GM19351 (cell line): Measurements from ENCODE around the gene GSTO1.

Source experiments
- ATAC-seq: cut with Tn5 transposase; IDR thresholded peaks from one replicate; pipeline ENCODE4 v1.9.1; 2021; ENCODE audit warnings: mild to moderate bottlenecking, moderate library complexity; ENCODE audit not compliant: unreplicated experiment

The GSTO1 gene

DNA sequence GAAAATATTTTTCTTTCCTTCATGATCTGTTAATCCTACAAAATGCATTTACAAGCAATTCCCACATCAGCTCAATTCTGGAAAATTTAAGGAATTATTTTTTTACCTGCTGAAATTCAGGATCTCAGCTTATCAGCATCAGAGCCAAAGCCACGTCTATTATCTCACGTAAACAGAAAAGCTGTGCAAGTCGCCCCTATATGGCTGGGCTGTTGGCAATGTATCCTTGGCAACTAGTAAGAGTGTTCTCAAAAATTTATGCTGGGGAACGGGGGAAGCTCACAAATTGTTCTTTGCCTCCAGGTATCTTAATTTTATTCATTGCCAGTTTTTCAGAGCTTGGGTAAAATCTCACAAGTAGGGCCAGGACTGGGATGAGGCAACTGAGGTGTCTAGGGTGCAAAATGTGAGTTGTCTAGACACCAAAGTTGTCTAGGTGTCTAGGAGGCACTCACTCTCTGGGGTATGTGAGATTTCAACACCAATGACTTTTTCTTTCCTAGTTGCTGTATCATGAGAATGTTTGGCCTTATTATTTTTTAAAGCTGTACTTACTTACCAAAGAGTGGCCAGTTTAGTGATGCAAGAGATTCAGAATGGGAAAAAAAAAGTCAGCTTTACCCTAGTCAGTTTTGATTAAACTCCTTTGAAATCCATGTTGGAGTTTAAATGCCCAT, 19.3 kb downstream of the GSTO1 start:
- no peak for ATAC-seq

DNA sequence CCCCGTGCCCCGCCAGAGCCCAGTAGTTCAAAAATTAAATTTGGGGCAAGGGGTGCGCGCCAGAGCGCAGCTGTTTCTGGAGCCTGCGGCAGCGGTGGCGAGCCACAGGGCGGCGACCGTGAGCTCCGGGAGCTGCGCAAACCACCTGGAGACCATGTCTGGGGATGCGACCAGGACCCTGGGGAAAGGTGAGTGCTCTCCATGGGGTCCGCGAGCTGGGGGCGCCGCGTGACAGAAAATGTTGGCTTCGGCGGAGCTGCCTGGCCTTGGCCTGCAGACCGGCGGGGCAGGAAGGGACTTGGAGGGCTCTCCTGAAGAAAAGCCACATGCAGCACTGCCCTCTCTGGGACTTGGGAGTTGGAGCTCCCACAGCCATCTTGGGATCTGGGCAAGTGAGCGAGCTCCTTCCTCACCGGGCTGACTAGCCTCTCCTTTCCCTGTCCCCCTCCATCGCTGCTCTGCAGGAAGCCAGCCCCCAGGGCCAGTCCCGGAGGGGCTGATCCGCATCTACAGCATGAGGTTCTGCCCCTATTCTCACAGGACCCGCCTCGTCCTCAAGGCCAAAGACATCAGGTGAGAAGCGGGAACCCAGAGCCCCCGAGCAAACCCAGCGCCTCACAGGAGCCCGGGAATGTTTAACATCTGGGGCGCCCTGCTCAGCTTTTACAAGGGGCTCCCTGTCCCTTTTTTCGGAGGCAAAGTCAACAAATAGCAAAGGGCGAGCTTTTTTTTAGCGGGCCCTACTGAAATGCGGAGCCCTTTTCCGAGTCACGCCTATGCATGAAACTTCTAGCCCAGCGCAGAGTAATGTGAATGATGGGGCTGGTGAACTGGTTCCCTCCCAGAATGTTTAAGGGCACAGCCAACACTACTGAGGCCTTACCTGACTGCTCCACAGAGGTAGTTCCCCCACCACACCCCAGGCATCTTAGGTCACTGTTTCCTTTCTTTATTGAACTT, 20.4 kb downstream of the GSTO1 start:
- ATAC-seq: peak; percentile 87

DNA sequence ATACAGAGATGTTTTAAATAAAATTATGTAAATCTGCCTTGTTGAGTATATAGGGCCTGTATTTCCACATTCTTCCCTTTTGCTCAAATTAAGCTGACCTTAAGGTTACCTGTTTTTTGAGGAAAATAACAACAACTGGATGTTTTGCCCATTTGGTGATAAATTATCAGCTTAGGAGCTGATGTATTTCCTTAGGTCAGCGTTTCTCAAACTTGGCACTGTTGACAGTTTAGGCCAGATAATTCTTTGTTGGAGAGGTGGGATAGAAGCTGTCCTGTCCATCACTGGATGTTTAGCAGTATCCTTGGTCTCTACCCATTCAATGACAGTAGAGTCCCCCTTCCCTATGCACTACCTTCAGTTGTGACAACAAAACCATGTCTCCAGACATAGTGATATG, 21.5 kb downstream of the GSTO1 start:
- ATAC-seq: no peak

DNA sequence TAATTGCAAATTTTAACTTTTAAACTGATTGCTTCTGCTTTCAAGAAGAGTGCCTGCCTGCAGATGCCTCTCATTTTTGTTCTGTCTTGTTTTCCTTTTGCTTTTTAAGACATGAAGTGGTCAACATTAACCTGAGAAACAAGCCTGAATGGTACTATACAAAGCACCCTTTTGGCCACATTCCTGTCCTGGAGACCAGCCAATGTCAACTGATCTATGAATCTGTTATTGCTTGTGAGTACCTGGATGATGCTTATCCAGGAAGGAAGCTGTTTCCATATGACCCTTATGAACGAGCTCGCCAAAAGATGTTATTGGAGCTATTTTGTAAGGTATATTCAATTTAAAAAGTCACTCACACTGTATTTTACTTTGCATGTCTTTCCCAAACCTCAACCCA, 23.1 kb downstream of the GSTO1 start:
- ATAC-seq: no peak

DNA sequence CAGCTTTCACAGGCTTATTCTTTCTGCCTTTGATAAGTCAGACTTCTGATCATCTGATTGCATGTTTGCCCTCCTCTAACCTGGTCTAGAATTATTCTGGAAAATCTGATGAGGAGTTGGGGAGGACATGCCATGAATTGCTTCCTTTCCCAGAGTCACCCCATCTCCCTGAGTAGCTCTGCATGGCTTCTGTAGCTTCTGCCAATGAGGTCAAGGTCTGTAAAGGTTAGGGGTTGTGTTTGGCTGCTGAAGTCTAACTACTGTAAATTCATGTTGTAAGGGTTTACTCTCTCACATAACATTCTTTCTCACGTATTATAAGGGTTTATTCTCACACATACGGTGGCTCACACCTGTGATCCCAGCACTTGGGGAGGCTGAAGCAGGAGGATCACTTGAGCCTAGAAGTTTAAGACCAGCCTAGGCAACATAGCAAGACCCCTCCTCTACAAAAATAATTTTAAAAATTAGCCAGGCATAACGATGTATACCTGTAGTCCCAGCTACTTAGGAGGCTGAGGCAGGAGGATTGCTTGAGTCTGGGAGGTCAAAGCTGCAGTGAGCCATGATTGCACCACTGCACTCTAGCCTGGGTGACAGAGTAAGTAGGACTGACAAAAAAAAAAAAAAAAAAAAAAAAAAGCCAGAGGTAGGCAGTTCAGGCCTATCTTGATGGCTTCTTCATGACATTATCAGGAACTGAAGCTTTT, 25.0 kb downstream of the GSTO1 start:
- ATAC-seq: no peak

DNA sequence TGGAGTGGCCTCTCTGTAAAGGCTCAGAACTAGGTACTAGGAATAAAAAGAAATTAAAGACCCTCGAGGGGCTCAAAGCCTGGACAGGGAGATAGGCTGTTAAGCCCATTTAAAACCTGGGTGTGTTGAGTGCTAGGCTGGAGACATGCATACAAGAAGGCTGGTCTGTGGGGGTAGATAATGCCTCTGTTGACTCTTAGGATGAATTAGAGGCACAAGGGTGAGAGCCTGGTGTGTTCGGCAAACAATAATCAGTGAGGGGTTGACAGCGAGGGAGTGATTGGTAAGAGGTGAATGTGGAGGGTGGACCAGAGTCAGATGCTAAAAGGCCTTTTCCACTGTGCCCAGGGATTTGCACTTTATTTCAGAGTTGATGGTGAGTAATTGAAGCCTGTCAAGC, 27.0 kb downstream of the GSTO1 start:
- no peak for ATAC-seq

DNA sequence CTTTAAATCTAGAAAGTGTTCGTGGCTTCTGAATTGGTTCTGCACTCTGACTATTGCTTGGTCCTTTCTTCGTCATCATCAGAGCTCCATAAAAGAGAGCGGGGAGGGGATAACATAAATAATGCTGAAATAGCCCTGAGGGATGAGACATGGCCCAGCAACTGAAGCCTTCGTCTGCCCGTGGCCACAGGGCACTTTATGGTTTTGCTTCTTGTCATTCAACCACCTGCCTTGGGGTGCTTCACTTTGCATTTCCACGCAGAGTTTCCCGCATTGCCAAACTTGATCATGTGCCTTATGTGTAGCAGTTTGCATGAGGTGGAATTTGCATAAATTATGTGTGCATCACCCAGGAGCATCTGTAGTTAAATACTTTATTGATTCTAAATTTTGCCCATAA, 30.2 kb downstream of the GSTO1 start:
- no peak for ATAC-seq

DNA sequence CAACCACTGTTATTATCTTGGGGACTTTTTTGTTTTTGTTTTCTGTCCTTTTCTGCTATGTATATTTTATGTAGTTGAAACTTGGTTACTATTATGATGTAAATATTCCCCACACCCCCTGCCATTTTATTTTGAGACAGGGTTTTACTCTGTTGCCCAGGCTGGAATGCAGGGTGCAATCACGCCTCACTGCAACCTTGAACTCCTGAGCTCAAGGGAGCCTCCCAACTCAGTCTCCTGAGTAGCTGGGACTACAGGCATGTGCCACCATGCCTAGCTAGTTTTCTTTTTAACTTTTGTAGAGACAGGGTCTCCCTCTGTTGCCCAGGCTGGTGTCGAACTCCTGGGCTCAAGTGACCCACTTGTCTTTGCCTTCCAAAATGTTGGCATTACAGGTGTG, 32.2 kb downstream of the GSTO1 start:
- no peak for ATAC-seq

DNA sequence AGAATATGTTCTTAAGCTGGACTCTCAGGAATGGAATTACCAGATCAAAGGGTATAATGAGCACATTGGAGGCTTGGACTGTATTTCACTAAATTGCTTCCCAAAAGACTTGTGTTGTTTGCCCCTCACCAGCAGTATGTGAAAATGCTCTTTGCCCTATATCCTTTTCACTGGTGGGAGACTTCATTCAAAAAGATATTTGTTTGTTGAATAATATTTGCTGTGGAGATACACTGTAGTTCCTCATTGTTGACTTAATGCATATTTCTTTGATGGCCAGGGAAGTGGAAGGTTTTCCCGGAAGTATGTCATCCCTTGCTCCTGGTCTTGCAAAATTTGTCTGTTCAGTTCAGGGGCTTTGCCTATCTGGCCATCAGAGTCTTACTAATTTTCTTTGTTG, 33.7 kb downstream of the GSTO1 start:
- no peak for ATAC-seq

DNA sequence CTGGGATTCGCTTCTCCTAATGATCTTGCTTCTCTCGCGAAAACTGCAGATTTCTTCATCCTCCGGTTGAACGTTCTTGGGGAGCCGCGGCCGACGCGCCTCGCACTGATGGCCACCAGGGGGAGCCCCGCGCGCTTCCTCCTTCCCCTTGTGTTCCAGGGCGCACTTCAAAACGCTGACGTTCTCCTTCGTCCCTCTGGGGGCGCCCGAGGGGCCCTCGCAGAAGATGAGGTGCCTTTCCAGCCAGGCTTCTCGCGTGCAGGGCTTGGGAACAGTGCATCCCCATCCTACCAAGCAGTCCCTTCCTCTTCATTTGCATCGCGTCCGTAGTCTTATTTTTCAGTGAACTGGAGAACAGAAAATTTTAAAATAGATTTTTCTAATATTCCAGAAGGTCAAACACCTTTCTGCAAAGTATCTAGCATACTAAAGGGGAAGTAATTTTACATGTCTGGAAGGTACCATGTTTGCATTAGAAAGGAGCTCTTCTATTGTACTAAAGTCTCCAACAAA, 36.8 kb downstream of the GSTO1 start:
- ATAC-seq: peak; percentile 99

DNA sequence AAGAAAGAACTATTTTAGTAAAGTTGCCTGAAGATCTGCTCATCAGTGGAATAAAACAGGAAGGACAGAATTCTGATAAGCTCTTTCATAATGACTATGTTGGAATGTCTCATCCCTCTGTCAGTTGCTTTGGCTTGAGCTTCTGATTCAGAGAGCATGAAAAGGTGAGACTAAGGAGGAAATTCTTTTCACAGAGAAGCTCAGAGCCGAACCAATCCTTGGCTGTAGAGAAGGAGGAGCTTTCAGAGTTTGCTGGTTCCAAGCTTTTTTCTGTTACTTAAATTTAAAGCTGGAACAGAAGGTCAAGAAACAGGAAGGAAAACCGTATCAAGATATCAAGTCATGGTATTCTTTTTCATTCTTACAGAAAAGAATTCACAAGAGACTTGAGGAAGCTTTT, 38.3 kb downstream of the GSTO1 start:
- no peak for ATAC-seq

DNA sequence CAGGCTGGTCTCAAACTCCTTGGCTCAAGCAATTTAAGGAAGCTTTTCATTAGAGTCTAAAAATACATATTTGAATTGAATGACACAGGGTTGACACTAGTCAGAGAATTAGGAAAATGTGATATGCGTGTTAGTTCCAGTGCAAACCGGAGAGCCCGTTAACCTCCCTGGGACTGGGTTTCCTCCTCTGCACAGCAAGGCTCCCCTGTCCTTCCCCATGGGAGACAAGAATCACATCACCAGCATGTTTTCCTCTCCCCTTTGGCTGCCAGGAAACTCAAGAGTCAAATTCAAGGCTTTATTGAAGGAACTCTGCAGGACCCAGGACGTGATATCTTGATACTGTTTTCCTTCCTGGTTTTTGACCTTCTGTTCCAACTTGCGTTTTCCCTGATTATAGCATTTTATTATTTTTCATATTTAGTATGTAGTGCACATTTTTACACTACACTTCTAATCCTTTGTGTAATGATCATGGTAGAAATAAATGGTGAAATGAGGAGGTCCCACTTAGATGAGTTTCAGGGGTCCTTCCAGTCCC, 39.2 kb downstream of the GSTO1 start:
- no peak for ATAC-seq

DNA sequence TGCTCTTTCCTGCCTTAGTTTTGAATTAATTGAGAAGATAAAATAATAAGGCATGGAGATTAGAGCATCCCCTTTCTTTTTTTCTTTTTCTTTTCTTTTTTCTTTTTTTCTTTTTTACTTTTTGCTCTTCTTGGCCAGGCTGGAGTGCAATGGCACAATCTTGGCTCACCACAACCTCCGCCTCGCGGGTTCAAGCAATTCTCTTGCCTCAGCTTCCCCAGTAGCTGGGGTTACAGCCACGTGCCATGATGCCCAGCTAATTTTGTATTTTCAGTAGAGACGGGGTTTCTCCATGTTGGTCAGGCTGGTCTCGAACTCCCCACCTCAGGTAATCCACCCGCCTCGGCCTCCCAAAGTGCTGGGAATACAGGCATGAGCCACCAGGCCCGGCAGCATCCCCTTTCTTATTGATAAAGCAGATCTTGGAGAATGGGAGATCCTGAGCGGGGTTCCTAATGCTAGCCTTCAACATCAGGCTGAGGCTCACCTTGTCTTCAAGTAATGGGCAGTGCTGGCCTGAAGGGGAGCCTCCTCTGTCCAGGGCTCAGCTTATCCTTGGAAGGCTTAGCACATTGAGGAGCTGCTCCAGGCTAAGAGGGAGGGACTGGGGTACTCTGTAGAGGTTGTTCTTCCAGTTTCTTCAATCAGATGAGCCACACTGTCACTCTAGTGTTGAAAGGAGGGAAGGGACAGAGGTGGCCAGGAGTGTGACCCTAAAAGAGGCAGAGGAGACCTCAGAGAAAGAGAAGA, 42.2 kb downstream of the GSTO1 start:
- ATAC-seq: no peak

DNA sequence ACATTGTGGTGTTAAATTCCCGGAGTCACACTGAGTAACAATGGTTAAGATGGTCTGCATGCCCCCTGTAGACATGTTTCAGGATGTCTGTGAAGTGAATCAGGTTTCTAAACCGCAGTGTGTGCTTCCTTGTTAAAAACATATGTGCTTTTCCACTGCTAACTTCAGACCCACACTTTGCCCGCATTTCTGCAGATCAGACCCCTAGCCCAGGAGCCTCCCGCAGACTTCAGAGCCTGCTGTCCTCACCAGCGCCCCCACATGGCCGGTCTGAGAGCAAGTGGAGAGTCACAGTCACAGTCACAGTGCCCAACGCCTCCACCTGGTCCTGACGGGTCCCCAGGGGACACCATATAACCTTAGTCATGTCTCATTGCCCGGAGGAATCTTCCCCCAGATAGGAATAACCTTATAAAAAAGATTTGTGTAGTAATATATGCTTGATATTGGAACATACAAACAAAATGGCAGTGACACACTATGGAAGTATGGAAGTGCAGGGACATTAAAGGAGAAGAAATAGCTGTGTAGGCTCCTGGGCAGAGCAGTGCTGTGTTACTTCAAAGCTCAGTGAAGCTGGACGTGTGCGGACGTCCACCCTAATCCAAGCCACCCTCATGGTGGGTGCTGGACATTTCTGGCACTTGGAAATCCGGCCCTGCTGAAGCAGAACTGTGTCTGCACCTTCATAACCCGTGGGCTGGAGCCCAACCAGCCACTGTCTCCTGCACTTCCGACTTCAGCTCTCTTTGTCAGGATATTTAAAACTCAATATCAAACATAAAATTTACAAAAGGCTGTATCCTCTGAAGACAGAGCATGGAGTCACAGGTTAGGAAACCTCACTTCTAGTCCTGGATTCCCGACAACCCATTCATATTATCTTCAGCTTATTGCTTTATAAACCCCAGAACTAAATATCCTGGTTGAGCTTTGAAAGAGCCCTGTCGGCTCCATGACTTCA, 43.3 kb downstream of the GSTO1 start:
- no peak for ATAC-seq

DNA sequence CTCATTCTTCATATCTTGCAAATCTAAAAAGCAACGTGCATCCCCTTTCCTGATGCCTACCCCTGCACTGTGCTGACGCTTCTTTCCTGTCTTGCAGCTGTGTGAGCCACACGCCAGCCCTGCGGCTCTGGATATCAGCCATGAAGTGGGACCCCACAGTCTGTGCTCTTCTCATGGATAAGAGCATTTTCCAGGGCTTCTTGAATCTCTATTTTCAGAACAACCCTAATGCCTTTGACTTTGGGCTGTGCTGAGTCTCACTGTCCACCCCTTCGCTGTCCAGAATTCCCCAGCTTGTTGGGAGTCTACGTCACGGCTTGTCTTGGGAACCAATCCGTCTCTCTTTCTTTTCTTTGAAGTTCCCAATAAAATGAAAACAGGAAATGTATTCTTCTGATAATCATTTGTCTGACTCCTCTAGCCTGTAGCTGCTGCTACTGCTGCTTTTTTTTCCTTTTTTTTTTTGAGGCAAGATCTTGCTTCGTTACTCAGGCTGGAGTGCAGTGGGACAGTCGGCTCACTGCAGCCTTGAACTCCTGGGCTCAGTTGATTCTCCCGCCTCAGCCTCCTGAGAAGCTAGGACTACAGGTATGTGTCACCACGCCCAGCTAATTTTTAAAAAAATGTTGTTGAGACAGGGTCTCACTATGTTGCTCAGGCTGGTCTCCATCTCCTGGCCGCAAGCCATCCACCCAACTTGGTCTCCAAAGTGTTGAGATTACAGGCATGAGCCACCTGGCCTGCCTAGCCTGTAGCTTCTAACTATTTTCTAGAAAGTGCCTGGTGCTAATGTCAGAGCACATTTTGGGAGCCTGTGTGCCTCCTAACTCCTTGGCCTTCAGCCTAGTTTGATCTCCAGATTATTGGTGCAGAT, 44.6 kb downstream of the GSTO1 start:
- no peak for ATAC-seq

DNA sequence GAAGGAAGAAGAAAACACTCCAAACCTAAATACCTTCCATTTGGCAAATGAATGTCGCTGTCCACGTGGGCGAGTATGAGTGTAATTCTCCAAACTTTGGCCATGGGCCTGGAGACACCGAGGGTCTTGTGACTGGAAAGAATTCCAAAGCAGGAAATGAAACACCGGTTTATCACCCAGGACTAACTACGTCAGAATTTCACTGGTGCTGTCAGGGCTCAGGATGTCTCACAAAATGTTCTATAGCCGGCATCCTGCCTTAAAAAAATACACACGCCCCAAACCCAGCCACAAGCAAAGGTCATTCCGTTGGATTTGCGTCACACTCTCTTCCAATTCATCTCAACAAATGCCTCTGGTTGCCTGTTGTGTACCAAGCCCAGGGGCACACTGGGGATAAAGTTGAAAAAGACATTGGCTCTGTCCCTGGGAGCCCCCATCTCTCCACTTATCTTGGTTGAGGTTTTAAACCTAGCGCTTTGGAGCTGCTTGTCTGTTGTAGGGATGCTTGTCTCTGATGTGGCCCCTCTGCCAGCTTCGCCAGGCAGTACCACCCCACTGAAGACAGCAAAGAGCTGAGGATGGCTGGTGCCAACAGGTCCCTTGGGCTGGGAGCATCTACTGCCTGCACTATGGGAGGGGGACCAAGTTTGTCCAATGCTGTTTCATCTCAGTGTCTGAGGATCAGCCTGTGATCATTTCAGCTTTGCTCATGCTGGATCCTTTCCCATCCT, 45.5 kb downstream of the GSTO1 start:
- no peak for ATAC-seq

DNA sequence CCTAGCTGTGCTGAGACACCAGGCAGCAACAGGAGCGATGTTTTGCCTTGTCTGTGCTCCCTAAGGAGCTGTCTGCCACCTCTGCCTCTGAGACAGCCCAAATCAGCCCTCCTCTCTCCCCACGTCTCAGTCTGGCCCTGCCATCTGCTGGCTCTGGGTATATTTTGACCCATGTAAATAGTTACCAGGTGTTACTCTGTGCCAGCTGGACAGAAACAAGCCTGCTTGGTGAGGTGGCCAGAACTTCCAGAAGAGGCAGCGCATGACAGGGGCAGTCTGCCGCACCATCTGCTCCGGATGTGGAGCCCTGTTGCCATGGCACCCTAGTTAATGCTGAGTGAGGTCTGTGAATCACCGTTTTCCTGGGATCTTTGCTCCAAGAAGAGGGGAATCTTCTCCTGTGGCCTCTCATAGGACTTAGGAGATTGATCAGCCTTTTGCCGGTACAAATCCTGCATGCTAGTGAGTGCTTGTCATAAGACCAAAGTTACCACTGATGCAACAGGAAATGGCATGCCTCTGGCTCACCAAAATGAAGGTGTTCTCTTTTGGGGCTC, 46.1 kb downstream of the GSTO1 start:
- ATAC-seq: no peak
